Measurements from ENCODE around the gene SMCO1. TPM values are rescaled to one million over a fixed set of nuclear protein-coding genes. Genes with fewer than 3 reads are reported as not detected.
A peak's percentile ranks its signal among the peaks of the same experiment; 100 is the strongest.
"Not testable (repeated sequence)": the region's sequence is repeated elsewhere in the genome, so short reads cannot be mapped to it uniquely, and the experiment has no call there.

Gene SMCO1, protein sequence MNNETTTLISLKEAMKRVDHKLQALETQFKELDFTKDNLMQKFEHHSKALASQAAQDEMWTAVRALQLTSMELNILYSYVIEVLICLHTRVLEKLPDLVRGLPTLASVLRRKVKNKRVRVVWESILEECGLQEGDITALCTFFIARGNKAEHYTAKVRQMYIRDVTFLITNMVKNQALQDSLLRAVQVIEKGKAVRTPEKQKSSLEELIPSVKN
- not detected in 2 replicates for total RNA-seq

- intact Hi-C loops (cut with micrococcal nuclease): loop anchor here (5.0 kb wide), 1 partner anchor 198 kb away; the partner anchor contains the start of gene DYNLT2B
- H3K4me1 Mint-ChIP-seq: peaks cover 11% of the 10 kb centered on the region
- peaks cover 9% of the 10 kb centered on the region for H3K36me3 Mint-ChIP-seq (ENCODE audit: low read depth)
- no peak within 1 kb of the TSS for H3K4me3 Mint-ChIP-seq
- no peak within 1 kb of the TSS for H3K27ac Mint-ChIP-seq
- H3K27me3 Mint-ChIP-seq: peaks cover 14% of the 10 kb centered on the region
- H3K9me3 Mint-ChIP-seq: peaks cover 26% of the 10 kb centered on the region
- no peak for DNase-seq
Measured at GRCh38 chr3:196514913-196515621, at the start of gene SMCO1. SMCO1 (minus strand) TSS chr3:196515346; CDS start chr3:196515209, 137 bp downstream.

- Mint-ChIP-seq H3K36me3 (ENCODE audit: low read depth) (peaks cover 27% of the 10 kb centered on the region), H3K9me3 (no peaks in the 10 kb centered on the region), H3K27ac (peak overlapping the region; percentile 70), H3K4me1 (peaks cover 40% of the 10 kb centered on the region), H3K4me3 (peak overlapping the region; percentile 57), H3K27me3 (no peaks in the 10 kb centered on the region)
- intact Hi-C loops (cut with micrococcal nuclease): no loop called here
- DNase-seq: peak; percentile 75
Measured at GRCh38 chr3:196563721-196564225, 48.6 kb upstream of the SMCO1 start.

DNA sequence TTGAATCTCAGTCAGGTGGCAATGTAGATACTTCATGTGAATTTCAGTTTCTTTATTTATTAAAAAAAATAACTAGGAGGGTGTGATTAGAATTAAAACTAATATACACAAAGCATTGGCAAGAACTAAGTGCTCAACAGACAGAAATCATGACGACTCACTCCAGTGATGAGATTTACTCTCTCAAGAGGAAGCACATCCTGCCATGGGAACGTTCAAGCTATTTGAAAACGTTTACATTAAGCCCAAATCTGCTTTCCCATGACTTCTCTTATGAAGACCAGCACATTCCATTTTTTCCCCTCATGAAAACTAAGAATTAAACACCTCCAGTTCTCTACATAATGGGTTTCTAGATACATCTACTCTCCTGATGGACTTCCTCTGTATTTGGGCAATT is 44.7 kb upstream of the SMCO1 start:
- H3K27ac Mint-ChIP-seq: no peak overlapping the region

GRCh38 chr3:196558476-196558875 is 43.3 kb upstream of the SMCO1 start:
- Mint-ChIP-seq H3K4me1 (peaks cover 18% of the 10 kb centered on the region), H3K9me3 (no peaks in the 10 kb centered on the region), H3K4me3 (no peak overlapping the region), H3K36me3 (ENCODE audit: low read depth) (peaks cover 28% of the 10 kb centered on the region), H3K27me3 (no peaks in the 10 kb centered on the region), H3K27ac (no peak overlapping the region)
- DNase-seq: no peak
- intact Hi-C loops (cut with micrococcal nuclease): no loop called here

More for the DNA sequence above, 44.7 kb upstream of the SMCO1 start:
- Mint-ChIP-seq H3K27me3 (no peaks in the 10 kb centered on the region), H3K9me3 (no peaks in the 10 kb centered on the region), H3K4me1 (peaks cover 28% of the 10 kb centered on the region), H3K4me3 (no peak overlapping the region), H3K36me3 (ENCODE audit: low read depth) (peaks cover 23% of the 10 kb centered on the region)
- intact Hi-C loops (cut with micrococcal nuclease): no loop called here
- DNase-seq: no peak

- Mint-ChIP-seq H3K36me3 (ENCODE audit: low read depth) (peaks cover 30% of the 10 kb centered on the region), H3K9me3 (no peaks in the 10 kb centered on the region), H3K4me1 (peaks cover 15% of the 10 kb centered on the region), H3K27ac (no peak overlapping the region), H3K27me3 (no peaks in the 10 kb centered on the region), H3K4me3 (no peak overlapping the region)
- intact Hi-C loops (cut with micrococcal nuclease): no loop called here
- no peak for DNase-seq
Measured at GRCh38 chr3:196557236-196557635, 42.1 kb upstream of the SMCO1 start.

DNA sequence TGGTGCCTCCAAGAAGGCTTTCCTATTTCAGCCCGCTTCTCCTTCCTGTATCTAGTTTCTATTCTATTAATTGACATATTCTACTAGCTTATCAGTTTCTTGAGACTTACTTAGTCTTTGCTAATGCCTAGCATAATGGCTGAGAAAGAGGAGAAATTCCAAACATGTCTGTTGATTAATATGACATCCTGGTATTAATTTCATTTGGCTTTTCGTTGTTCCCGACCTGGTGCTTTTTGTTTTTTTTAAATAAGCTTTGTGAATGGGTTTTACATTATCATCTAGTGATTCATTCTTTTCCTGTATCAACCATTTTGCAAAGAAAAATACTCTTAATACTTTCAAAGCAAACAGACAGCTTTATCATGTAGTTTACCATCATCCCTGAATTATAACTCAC is 40.1 kb upstream of the SMCO1 start:
- Mint-ChIP-seq H3K4me3 (no peak overlapping the region), H3K4me1 (peaks cover 12% of the 10 kb centered on the region), H3K27me3 (no peaks in the 10 kb centered on the region), H3K9me3 (peaks cover 2% of the 10 kb centered on the region), H3K36me3 (ENCODE audit: low read depth) (peaks cover 20% of the 10 kb centered on the region), H3K27ac (no peak overlapping the region)
- DNase-seq: no peak
- intact Hi-C loops (cut with micrococcal nuclease): no loop called here

DNA sequence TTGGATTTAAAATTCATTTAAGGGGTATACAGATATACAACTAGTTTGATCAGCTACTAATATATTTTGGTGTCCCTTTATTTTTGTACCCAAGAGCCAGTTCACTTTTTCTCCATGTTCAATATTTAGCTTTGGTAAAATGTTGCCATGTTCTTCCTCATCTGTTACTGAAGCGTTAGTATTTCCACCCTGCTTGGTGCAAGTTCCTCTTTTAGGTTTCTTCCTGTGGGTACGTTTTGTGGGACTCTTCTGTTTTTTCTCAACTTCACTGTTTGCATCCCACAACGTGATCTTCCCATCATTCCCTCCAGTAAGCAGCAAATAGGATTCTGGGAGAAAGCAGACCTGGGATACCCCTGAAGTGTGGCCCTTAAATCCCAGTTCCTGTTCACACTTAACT is 39.1 kb upstream of the SMCO1 start:
- peak overlapping the region; percentile 39 for H3K27ac Mint-ChIP-seq
- no peak for DNase-seq
- H3K4me3 Mint-ChIP-seq: no peak overlapping the region
- H3K27me3 Mint-ChIP-seq: no peaks in the 10 kb centered on the region
- H3K4me1 Mint-ChIP-seq: peaks cover 7% of the 10 kb centered on the region
- peaks cover 8% of the 10 kb centered on the region for H3K9me3 Mint-ChIP-seq
- H3K36me3 Mint-ChIP-seq (ENCODE audit: low read depth): peaks cover 19% of the 10 kb centered on the region
- intact Hi-C loops (cut with micrococcal nuclease): no loop called here

- Mint-ChIP-seq H3K9me3 (peaks cover 8% of the 10 kb centered on the region), H3K27ac (no peak overlapping the region), H3K36me3 (ENCODE audit: low read depth) (peaks cover 18% of the 10 kb centered on the region), H3K27me3 (no peaks in the 10 kb centered on the region), H3K4me1 (peaks cover 7% of the 10 kb centered on the region), H3K4me3 (no peak overlapping the region)
- DNase-seq: no peak
- intact Hi-C loops (cut with micrococcal nuclease): no loop called here
Measured at GRCh38 chr3:196553551-196553950, 38.4 kb upstream of the SMCO1 start.

DNA sequence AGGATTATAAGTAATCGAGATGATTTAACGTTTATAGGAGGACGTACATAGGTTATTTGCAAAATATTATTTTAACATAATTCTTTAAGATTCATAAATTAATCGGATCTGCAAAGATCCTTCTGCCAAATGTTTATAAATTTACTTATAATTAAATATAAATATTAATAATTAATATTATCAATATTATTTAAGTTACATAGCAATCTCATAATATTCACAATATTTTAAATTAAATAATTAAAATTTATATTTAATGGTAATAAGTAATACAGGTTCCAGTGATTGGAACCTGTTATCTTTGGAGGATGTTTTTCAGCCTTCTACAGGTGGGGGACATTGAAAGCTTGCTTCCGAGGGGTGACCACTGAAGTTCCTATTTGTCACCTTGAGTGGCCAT is 37.1 kb upstream of the SMCO1 start:
- intact Hi-C loops (cut with micrococcal nuclease): no loop called here
- Mint-ChIP-seq H3K9me3 (peaks cover 14% of the 10 kb centered on the region), H3K4me3 (no peak overlapping the region), H3K27ac (no peak overlapping the region), H3K4me1 (peaks cover 7% of the 10 kb centered on the region), H3K36me3 (ENCODE audit: low read depth) (peaks cover 20% of the 10 kb centered on the region), H3K27me3 (no peaks in the 10 kb centered on the region)
- no peak for DNase-seq

- H3K4me1 Mint-ChIP-seq; DNase-seq; H3K27ac Mint-ChIP-seq; intact Hi-C loops (cut with micrococcal nuclease); H3K4me3 Mint-ChIP-seq; H3K27me3 Mint-ChIP-seq: not testable (repeated sequence)
- H3K9me3 Mint-ChIP-seq: peaks cover 14% of the 10 kb centered on the region
- H3K36me3 Mint-ChIP-seq (ENCODE audit: low read depth): peaks cover 17% of the 10 kb centered on the region
Measured at GRCh38 chr3:196550172-196550571, 35.0 kb upstream of the SMCO1 start.

DNA sequence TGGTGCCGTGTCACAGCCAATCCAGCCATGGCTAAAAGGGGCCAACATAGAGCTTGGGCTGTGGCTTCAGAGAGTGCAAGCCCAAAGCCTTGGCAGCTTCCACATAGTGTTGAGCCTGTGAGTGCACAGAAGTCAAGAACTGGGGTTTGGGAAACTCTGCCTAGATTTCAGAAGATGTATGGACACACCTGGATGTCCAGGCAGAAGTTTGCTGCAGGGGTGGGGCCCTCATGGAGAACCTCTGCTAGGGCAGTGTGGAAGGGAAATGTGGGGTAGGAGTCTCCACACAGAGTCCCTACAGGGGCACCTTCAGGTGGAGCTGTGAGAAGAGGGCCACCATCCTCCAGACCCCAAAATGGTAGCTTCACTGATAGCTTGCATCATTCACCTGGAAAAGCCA is 34.2 kb upstream of the SMCO1 start:
- intact Hi-C loops (cut with micrococcal nuclease); H3K27me3 Mint-ChIP-seq; H3K4me3 Mint-ChIP-seq; H3K4me1 Mint-ChIP-seq; H3K27ac Mint-ChIP-seq; DNase-seq: not testable (repeated sequence)
- Mint-ChIP-seq H3K9me3 (peaks cover 14% of the 10 kb centered on the region), H3K36me3 (ENCODE audit: low read depth) (peaks cover 13% of the 10 kb centered on the region)

DNA sequence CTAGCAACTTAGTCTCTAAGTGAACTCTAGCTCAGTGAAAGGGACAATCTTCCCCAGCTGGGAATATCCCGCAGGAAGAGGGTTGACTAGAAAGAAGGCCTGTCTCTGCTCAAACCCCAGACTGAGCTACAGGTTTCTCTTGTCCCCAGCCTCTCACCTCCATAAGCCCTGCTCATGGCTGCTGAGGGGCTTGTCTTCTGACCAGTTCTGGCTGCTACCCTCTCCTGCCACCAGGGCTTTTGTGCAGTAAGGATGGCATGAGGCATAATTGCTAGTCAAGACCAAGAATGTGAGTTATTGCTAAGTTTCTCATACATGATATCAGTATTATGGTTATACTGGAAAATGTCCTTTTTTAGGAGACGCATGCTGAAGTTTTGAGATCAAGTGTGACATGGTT is 31.9 kb upstream of the SMCO1 start:
- no peak overlapping the region for H3K4me3 Mint-ChIP-seq
- no peak overlapping the region for H3K27ac Mint-ChIP-seq
- peaks cover 10% of the 10 kb centered on the region for H3K27me3 Mint-ChIP-seq
- H3K9me3 Mint-ChIP-seq: peaks cover 14% of the 10 kb centered on the region
- no peak for DNase-seq
- intact Hi-C loops (cut with micrococcal nuclease): no loop called here
- H3K4me1 Mint-ChIP-seq: no peaks in the 10 kb centered on the region
- H3K36me3 Mint-ChIP-seq (ENCODE audit: low read depth): peaks cover 7% of the 10 kb centered on the region

DNA sequence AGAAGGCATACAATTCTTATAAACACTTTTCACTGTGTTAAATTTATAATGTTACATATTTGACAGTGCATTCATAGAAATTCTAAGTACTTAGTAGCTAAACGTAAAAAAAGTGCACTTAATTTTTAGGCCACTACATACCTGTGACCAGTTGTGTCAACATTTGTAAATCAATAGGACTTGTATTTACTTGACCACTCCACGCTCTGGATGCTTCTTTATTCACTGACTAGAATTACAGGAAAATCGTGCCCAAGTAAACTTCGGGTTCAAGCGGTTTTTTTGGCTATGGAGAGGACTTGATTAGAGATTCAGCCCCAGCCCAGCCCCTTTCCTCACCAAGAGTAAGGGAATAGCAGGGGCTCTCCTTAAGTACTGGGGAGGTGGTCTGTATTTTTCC is 31.4 kb upstream of the SMCO1 start:
- no peak for DNase-seq
- intact Hi-C loops (cut with micrococcal nuclease): no loop called here
- Mint-ChIP-seq H3K4me3 (no peak overlapping the region), H3K9me3 (peaks cover 14% of the 10 kb centered on the region), H3K4me1 (no peaks in the 10 kb centered on the region), H3K27ac (no peak overlapping the region), H3K27me3 (peaks cover 10% of the 10 kb centered on the region), H3K36me3 (ENCODE audit: low read depth) (peaks cover 5% of the 10 kb centered on the region)

GRCh38 chr3:196544491-196544992 is 29.4 kb upstream of the SMCO1 start:
- Mint-ChIP-seq H3K36me3 (ENCODE audit: low read depth) (peaks cover 4% of the 10 kb centered on the region), H3K27ac (no peak overlapping the region), H3K27me3 (peaks cover 10% of the 10 kb centered on the region), H3K4me1 (no peaks in the 10 kb centered on the region), H3K9me3 (peaks cover 6% of the 10 kb centered on the region), H3K4me3 (no peak overlapping the region)
- DNase-seq: no peak
- intact Hi-C loops (cut with micrococcal nuclease): no loop called here
